Tibial nerve (tissue), 3 donors: ENCODE results near the gene ARHGEF26.

ENCODE experiments used
- CTCF ChIP-seq, 5 experiments: fragments of 200-600 bp in 3 of 5; fragments of 450-650 bp in 2 of 5; sonication (generic) in 3 of 5; IDR thresholded peaks; one replicate each; pipeline ENCODE4 v1.5.1; 2016 to 2019; ENCODE audit warnings: antibody characterized with exemption in 5 of 5, mild to moderate bottlenecking in 3 of 5, moderate library complexity in 2 of 5
- POLR2A ChIP-seq, 2 donors: fragments of 450-650 bp; IDR thresholded peaks; one replicate each; pipeline ENCODE4 v1.6.1; 2017; ENCODE audit warnings: antibody characterized with exemption in 2 of 2, mild to moderate bottlenecking in 2 of 2, moderate library complexity in 2 of 2

GRCh38 chr3:154122912-154123559, 1.8 kb downstream of the ARHGEF26 start:
- TF ChIP-seq CTCF (IDR thresholded peaks at IDR 0.05) (no peak), POLR2A (IDR thresholded peaks at IDR 0.05) (no peak)
